ENCODE measurements around the gene CLDN6. TPM values are rescaled to one million over a fixed set of nuclear protein-coding genes. Genes with fewer than 3 reads are reported as not detected.

The CLDN6 gene
- total and polyA plus RNA-seq, 2 of the 13 experiments (the other 11 are each of a cell fraction or from before 2014, with no cell fraction given), result 5.9 to 7.6 TPM

DNA sequence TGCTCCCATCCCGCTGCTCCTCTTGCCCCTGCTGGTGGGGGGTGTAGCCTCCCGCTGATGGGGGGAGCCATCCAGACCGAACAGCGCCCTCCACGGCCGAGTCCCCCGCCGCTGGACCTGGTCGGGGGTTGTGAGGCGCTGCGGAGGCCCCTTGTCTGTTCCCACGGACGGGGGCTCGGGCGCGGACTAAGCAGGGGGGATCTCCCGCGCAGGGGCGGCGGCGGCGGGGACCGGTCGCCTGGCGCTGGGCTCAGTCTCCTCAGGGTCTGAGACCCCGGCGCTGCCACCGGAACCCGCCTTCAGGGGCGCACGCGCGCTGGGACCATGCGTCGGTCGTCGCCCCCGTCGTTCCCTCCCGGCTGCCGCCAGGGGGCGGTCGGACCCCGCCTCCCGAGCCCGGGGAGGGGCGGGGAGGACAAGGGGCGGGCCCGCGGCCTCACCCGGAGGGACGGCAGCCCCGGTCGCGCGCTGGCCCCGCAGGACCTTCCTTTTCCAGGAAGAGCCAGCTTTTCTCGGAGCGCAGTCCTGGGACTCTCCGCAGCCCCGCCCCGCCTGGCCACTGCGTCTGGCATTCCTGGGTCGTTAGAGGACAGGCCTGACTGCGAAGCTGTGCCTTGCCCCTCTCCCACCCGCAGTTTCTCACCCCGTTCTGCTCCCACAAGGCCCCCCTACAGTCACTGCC lies 41.2 kb upstream of the CLDN6 start (continued):
- no peak for TF ChIP-seq NFE2L2 (IDR thresholded peaks at IDR 0.05; ENCODE audit: low read length)
- TF ChIP-seq ZSCAN20 (CRISPR knock-in tag; IDR thresholded peaks at IDR 0.05; ENCODE audit: borderline replicate concordance), result 0 out of 2 replicates have a peak, but pooled peaks have one; percentile 50
- TF ChIP-seq, protein P1, sequence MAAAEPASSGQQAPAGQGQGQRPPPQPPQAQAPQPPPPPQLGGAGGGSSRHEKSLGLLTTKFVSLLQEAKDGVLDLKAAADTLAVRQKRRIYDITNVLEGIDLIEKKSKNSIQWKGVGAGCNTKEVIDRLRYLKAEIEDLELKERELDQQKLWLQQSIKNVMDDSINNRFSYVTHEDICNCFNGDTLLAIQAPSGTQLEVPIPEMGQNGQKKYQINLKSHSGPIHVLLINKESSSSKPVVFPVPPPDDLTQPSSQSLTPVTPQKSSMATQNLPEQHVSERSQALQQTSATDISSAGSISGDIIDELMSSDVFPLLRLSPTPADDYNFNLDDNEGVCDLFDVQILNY (CRISPR knock-in tag; conservative IDR thresholded peaks at IDR 0.05), result no peak
- TF ChIP-seq ARHGAP35 (CRISPR knock-in tag; IDR thresholded peaks at IDR 0.05; ENCODE audit: borderline replicate concordance), result peak; percentile 22; the same call in 1 of the 2 replicates
- peak; percentile 59; the same call in 1 of the 2 replicates for TF ChIP-seq MTF2 (CRISPR knock-in tag; IDR thresholded peaks at IDR 0.05; ENCODE audit: borderline replicate concordance)
- TF ChIP-seq PRMT3 (CRISPR knock-in tag; IDR thresholded peaks at IDR 0.05; ENCODE audit: borderline replicate concordance, low read depth), result peak; percentile 72; the same call in 1 of the 2 replicates
- no peak for TF ChIP-seq ZNF570 (CRISPR knock-in tag; IDR thresholded peaks at IDR 0.05; ENCODE audit: borderline replicate concordance)
- TF ChIP-seq ZNF547 (CRISPR knock-in tag; IDR thresholded peaks at IDR 0.05), result peak; percentile 73
- TF ChIP-seq REPIN1 (CRISPR knock-in tag; IDR thresholded peaks at IDR 0.05; ENCODE audit: borderline replicate concordance, low read depth), result peak; percentile 53; the same call in 1 of the 2 replicates
- TF ChIP-seq, protein P2, sequence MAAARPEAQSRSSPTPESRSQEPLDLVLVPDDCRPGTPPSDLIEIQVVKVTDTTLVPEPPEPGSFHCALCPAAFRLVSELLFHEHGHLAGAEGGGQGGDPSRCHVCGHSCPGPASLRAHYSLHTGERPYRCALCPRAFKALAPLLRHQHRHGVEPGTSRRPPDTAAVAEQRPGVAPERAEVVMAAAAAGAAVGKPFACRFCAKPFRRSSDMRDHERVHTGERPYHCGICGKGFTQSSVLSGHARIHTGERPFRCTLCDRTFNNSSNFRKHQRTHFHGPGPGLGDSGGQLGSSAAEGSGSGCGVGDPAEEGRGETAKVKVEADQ (CRISPR knock-in tag; IDR thresholded peaks at IDR 0.05; ENCODE audit: borderline replicate concordance), result no peak
- TF ChIP-seq SMC3 (IDR thresholded peaks at IDR 0.05; ENCODE audit: low read length), result peak; percentile 26; the same call in 1 of the 2 replicates
- TF ChIP-seq ZNF598 (CRISPR knock-in tag; IDR thresholded peaks at IDR 0.05; ENCODE audit: borderline replicate concordance), result peak; percentile 65; the same call in 1 of the 2 replicates
- peak; percentile 70; the same call in 1 of the 2 replicates for TF ChIP-seq SP5 (CRISPR knock-in tag; IDR thresholded peaks at IDR 0.05; ENCODE audit: borderline replicate concordance, low read depth)
- TF ChIP-seq ZNF550 (CRISPR knock-in tag; IDR thresholded peaks at IDR 0.05; ENCODE audit: borderline replicate concordance), result 0 out of 2 replicates have a peak, but pooled peaks have one; percentile 26
- TF ChIP-seq SAP130 (CRISPR knock-in tag; IDR thresholded peaks at IDR 0.05; ENCODE audit: low read depth), result peak; percentile 79
- TF ChIP-seq CCDC6 (CRISPR knock-in tag; IDR thresholded peaks at IDR 0.05), result peak; percentile 93
- TF ChIP-seq ZNF354B (CRISPR knock-in tag; IDR thresholded peaks at IDR 0.05), result no peak
- TF ChIP-seq MEIS1 (CRISPR knock-in tag; IDR thresholded peaks at IDR 0.05; ENCODE audit: borderline replicate concordance), result no peak
- TF ChIP-seq ZNF496 (CRISPR knock-in tag; IDR thresholded peaks at IDR 0.05; ENCODE audit: insufficient replicate concordance), result no peak
- peak; percentile 42 for TF ChIP-seq ASH2L (IDR thresholded peaks at IDR 0.05; ENCODE audit: insufficient read length, low read depth, low read length)
- TF ChIP-seq ZC3H13 (CRISPR knock-in tag; IDR thresholded peaks at IDR 0.05), result peak; percentile 66; the same call in 1 of the 2 replicates
- TF ChIP-seq MAZ (IDR thresholded peaks at IDR 0.05; ENCODE audit: borderline replicate concordance, low read depth, low read length), result peak; percentile 65; the same call in 1 of the 2 replicates
- TF ChIP-seq MAZ (CRISPR knock-in tag; IDR thresholded peaks at IDR 0.05; ENCODE audit: low read depth), result peak; percentile 99
- no peak for TF ChIP-seq SOX6 (IDR thresholded peaks at IDR 0.05)
- peak; percentile 46; the same call in 1 of the 2 replicates for TF ChIP-seq SOX6 (CRISPR knock-in tag; IDR thresholded peaks at IDR 0.05)
- peak; percentile 79 for TF ChIP-seq RXRB (CRISPR knock-in tag; IDR thresholded peaks at IDR 0.05; ENCODE audit: borderline replicate concordance)
- peak; percentile 47; the same call in 1 of the 2 replicates for TF ChIP-seq PITX1 (CRISPR knock-in tag; IDR thresholded peaks at IDR 0.05)
- TF ChIP-seq TMF1 (CRISPR knock-in tag; IDR thresholded peaks at IDR 0.05; ENCODE audit: low read depth), result no peak
